HEK293T (cell line): ENCODE results near the gene CNPPD1.

Source experiments
- ARNT ChIP-seq: fragments of 450-650 bp; IDR thresholded peaks from 2 replicates; pipeline ENCODE4 v1.6.1; 2017; ENCODE audit warnings: mild to moderate bottlenecking
- BHLHE40 ChIP-seq: fragments of 450-650 bp; IDR thresholded peaks from 2 replicates; pipeline ENCODE4 v1.6.1; 2016; ENCODE audit warnings: mild to moderate bottlenecking, moderate library complexity, borderline replicate concordance
- CTBP1 ChIP-seq: fragments of 450-650 bp; IDR thresholded peaks from 2 replicates; pipeline ENCODE4 v1.6.1; 2016; ENCODE audit warnings: borderline replicate concordance
- ELF4 ChIP-seq: fragments of 450-650 bp; IDR thresholded peaks from 2 replicates; pipeline ENCODE4 v1.6.1; 2017; ENCODE audit warnings: antibody characterized with exemption
- FOXK2 ChIP-seq: fragments of 450-650 bp; IDR thresholded peaks from 2 replicates; pipeline ENCODE4 v1.6.1; 2016; ENCODE audit warnings: mild to moderate bottlenecking
- FOXM1 ChIP-seq: fragments of 450-650 bp; IDR thresholded peaks from 2 replicates; pipeline ENCODE4 v1.6.1; 2017; ENCODE audit warnings: mild to moderate bottlenecking, borderline replicate concordance
- L3MBTL2 ChIP-seq: fragments of 450-650 bp; conservative IDR thresholded peaks from 2 replicates; pipeline ENCODE4 v1.6.1; 2016; ENCODE audit warnings: mild to moderate bottlenecking
- LEF1 ChIP-seq: fragments of 450-650 bp; IDR thresholded peaks from 2 replicates; pipeline ENCODE4 v1.6.1; 2017; ENCODE audit warnings: mild to moderate bottlenecking, borderline replicate concordance
- NFRKB ChIP-seq: fragments of 450-650 bp; IDR thresholded peaks from 2 replicates; pipeline ENCODE4 v1.6.1; 2016; ENCODE audit warnings: mild to moderate bottlenecking, moderate library complexity
- SP1 ChIP-seq: fragments of 450-650 bp; IDR thresholded peaks from 2 replicates; pipeline ENCODE4 v1.6.1; 2017
- SUZ12 ChIP-seq: fragments of 450-650 bp; IDR thresholded peaks from 2 replicates; pipeline ENCODE4 v1.6.1; 2016; ENCODE audit warnings: mild to moderate bottlenecking
- TARDBP ChIP-seq: fragments of 450-650 bp; IDR thresholded peaks from 2 replicates; pipeline ENCODE4 v1.6.1; 2016
- ZNF384 ChIP-seq: fragments of 450-650 bp; IDR thresholded peaks from 2 replicates; pipeline ENCODE4 v1.6.1; 2016
- TF ChIP-seq, protein P1 (sequence below): fragments of 450-650 bp; IDR thresholded peaks from 2 replicates; pipeline ENCODE4 v1.6.1; 2016

- no peak for TF ChIP-seq FOXK2
- no peak for TF ChIP-seq ELF4
- TF ChIP-seq FOXM1 = no peak
- TF ChIP-seq SP1 = no peak
- TF ChIP-seq CTBP1 = no peak
- TF ChIP-seq, protein P1, sequence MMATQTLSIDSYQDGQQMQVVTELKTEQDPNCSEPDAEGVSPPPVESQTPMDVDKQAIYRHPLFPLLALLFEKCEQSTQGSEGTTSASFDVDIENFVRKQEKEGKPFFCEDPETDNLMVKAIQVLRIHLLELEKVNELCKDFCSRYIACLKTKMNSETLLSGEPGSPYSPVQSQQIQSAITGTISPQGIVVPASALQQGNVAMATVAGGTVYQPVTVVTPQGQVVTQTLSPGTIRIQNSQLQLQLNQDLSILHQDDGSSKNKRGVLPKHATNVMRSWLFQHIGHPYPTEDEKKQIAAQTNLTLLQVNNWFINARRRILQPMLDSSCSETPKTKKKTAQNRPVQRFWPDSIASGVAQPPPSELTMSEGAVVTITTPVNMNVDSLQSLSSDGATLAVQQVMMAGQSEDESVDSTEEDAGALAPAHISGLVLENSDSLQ = no peak
- no peak for TF ChIP-seq SUZ12
- TF ChIP-seq BHLHE40 = no peak
- no peak for TF ChIP-seq ZNF384
- TF ChIP-seq LEF1 = no peak
- no peak for TF ChIP-seq TARDBP
- TF ChIP-seq L3MBTL2 = no peak
- TF ChIP-seq ARNT = no peak
- TF ChIP-seq NFRKB = no peak
Measured at GRCh38 chr2:219131744-219132143, 45.0 kb downstream of the CNPPD1 start.
